Esophagus squamous epithelium (tissue), 5 donors: ENCODE data around the gene DEFB127. TPM values are rescaled to one million over a fixed set of nuclear protein-coding genes. Genes with fewer than 3 reads are reported as not detected.

ENCODE experiments used
- DNase-seq: peaks from one replicate; lab custom pipeline; 2025; lab: John Stamatoyannopoulos, UW
- H3K27ac ChIP-seq, 4 donors: fragments of 200-600 bp; sonication (generic); one replicate each; pipeline ENCODE4 v1.5.1; 2016 to 2019; ENCODE audit warnings: mild to moderate bottlenecking in 1 of 4
- H3K27me3 ChIP-seq, 4 donors: fragments of 200-600 bp; sonication (generic); 1 replicate in 3 of 4; 2 replicates in 1 of 4; pipeline versions ENCODE4 v1.5.1 to v1.6.0; 2017 to 2021; ENCODE audit warnings: antibody characterized with exemption in 1 of 4
- H3K36me3 ChIP-seq, 3 donors: fragments of 200-600 bp; sonication (generic); one replicate each; pipeline ENCODE4 v1.5.1; 2016 to 2019
- H3K4me1 ChIP-seq, 3 donors: fragments of 200-600 bp; sonication (generic); one replicate each; pipeline ENCODE4 v1.5.1; 2017 to 2019
- H3K4me3 ChIP-seq, 4 donors: fragments of 200-600 bp; sonication (generic); 1 replicate in 3 of 4; 2 replicates in 1 of 4; pipeline ENCODE4 v1.5.1; 2016 to 2019; ENCODE audit warnings: mild to moderate bottlenecking in 2 of 4, moderate library complexity in 1 of 4
- H3K9me3 ChIP-seq, 3 donors: fragments of 200-600 bp; sonication (generic); one replicate each; pipeline ENCODE4 v1.5.1; 2016 to 2019
- POLR2A ChIP-seq, 4 donors: fragments of 450-650 bp; IDR thresholded peaks; one replicate each; pipeline ENCODE4 v1.6.1; 2017; ENCODE audit warnings: antibody characterized with exemption in 4 of 4, mild to moderate bottlenecking in 4 of 4, moderate library complexity in 3 of 4
- WGBS, 2 donors: methylation state at CpG; one replicate each; pipeline ENCODE4 v1.1.5; 2018; 5-methylcytosine and 5-hydroxymethylcytosine counted together
- intact Hi-C: fragments of 100-400 bp; cut with DNase I; formaldehyde crosslinking; loops from one replicate; pipeline ENCODE4 v1.15.0; 2022
- total RNA-seq, 4 donors: library from RNA; depleted of rRNA; stranded (reverse); fragments of >200 nt; gene quantifications; one replicate each; pipeline ENCODE4 v1.1.0, GENCODE V29; 2016
- TF ChIP-seq, protein P1 (sequence below), 6 experiments: fragments of 450-650 bp in 4 of 6; fragments of 200-600 bp in 2 of 6; sonication (generic) in 2 of 6; IDR thresholded peaks; one replicate each; pipeline ENCODE4 v1.5.1; 2016 to 2019; ENCODE audit warnings: antibody characterized with exemption in 6 of 6, mild to moderate bottlenecking in 4 of 6, moderate library complexity in 4 of 6
- donor health status: DM: yes; HTN: yes; CAD: no.

The DEFB127 gene
- total RNA-seq, 4 donors from 2014 or later: not detected

DNA sequence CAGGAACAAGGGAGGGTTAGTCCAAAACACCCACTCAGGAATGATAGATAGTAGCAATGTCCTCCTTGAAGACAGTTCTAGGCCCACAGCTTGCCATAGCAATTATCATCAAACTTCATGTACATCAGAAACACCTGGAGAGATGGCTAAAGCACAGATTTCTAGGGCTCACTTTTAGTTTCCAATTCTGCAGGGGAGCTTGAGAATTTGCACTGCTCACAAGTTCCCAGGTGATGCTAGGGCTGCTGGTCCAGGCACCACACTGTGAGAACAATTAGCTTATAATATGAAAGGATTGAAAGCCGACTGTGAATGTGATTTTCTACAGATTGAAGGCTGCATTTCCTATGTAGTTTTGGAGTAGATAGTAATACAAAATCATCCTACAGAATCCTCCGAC is 11.4 kb upstream of the DEFB127 start:
- H3K36me3 ChIP-seq: no peaks in the 10 kb centered on the region
- no peak for TF ChIP-seq POLR2A (IDR thresholded peaks at IDR 0.05)
- TF ChIP-seq, protein P1, sequence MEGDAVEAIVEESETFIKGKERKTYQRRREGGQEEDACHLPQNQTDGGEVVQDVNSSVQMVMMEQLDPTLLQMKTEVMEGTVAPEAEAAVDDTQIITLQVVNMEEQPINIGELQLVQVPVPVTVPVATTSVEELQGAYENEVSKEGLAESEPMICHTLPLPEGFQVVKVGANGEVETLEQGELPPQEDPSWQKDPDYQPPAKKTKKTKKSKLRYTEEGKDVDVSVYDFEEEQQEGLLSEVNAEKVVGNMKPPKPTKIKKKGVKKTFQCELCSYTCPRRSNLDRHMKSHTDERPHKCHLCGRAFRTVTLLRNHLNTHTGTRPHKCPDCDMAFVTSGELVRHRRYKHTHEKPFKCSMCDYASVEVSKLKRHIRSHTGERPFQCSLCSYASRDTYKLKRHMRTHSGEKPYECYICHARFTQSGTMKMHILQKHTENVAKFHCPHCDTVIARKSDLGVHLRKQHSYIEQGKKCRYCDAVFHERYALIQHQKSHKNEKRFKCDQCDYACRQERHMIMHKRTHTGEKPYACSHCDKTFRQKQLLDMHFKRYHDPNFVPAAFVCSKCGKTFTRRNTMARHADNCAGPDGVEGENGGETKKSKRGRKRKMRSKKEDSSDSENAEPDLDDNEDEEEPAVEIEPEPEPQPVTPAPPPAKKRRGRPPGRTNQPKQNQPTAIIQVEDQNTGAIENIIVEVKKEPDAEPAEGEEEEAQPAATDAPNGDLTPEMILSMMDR (IDR thresholded peaks at IDR 0.05): no peak
- 43 to 48% methylated on average over 2 of the region's 2 CpGs for WGBS, 2 donors
- no peak for DNase-seq
- H3K27me3 ChIP-seq: peaks cover 0 to 54% (median 0%) of the 10 kb centered on the region in 4 donors
- H3K4me3 ChIP-seq: no peak overlapping the region
- no peaks in the 10 kb centered on the region for H3K9me3 ChIP-seq
- H3K4me1 ChIP-seq: no peaks in the 10 kb centered on the region
- intact Hi-C loops: no loop called here
- H3K27ac ChIP-seq: no peak overlapping the region

DNA sequence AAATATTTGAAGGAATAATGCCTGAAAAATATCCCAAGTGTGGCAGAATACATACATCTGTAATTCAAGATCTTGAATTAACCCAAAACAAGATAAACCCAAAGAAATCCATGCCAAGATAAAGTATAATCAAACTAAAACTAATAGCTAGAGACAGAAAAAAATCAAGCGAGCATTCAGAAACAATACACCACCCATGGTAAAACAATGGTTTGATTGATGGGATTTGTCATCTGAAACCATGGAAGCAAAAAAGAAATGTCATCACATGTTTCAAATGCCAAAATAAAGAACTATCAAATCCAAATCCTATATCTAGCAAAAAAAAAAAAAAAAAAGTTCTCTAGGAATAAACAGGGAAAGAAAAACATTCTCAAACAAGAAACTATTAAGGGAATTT is 5.1 kb upstream of the DEFB127 start:
- H3K36me3 ChIP-seq: no peaks in the 10 kb centered on the region
- H3K27me3 ChIP-seq: peaks cover 0 to 22% (median 0%) of the 10 kb centered on the region in 4 donors
- no peaks in the 10 kb centered on the region for H3K4me1 ChIP-seq
- no peak overlapping the region for H3K27ac ChIP-seq
- no peak for TF ChIP-seq POLR2A (IDR thresholded peaks at IDR 0.05)
- TF ChIP-seq, protein P1 (IDR thresholded peaks at IDR 0.05): no peak
- no peak overlapping the region for H3K4me3 ChIP-seq
- DNase-seq: no peak
- intact Hi-C loops: no loop called here
- H3K9me3 ChIP-seq: no peaks in the 10 kb centered on the region
- WGBS, 2 donors: 57 to 76% methylated on average over 1 of the region's 1 CpG

DNA sequence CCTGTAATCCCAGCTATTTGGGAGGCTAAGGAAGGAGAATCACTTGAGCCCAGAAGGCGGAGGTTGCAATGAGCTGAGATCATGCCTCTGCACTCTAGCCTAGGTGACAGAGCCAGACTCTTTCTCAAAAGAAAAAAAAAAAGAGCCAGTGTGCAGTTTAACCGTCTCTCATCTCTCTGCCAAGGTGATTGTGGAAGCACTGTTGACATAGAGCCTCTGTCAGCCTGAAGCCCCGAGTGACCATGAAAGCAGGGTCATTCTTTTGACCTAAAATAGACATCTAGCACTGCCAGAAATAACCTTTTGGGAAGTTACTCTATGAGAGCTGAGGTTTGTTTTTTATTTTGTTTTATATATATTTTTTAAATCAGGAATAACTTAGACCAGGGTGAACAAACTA is 7.4 kb downstream of the DEFB127 start:
- Histone ChIP-seq H3K27me3 (peaks cover 0 to 7% (median 0%) of the 10 kb centered on the region in 4 donors), H3K27ac (no peak overlapping the region), H3K4me1 (no peaks in the 10 kb centered on the region), H3K36me3 (no peaks in the 10 kb centered on the region), H3K9me3 (no peaks in the 10 kb centered on the region), H3K4me3 (no peak overlapping the region)
- intact Hi-C loops: no loop called here
- 46% methylated on average over 3 of the region's 3 CpGs for WGBS, 2 donors
- no peak for DNase-seq
- no peak for TF ChIP-seq POLR2A (IDR thresholded peaks at IDR 0.05)
- TF ChIP-seq, protein P1 (IDR thresholded peaks at IDR 0.05): no peak

DNA sequence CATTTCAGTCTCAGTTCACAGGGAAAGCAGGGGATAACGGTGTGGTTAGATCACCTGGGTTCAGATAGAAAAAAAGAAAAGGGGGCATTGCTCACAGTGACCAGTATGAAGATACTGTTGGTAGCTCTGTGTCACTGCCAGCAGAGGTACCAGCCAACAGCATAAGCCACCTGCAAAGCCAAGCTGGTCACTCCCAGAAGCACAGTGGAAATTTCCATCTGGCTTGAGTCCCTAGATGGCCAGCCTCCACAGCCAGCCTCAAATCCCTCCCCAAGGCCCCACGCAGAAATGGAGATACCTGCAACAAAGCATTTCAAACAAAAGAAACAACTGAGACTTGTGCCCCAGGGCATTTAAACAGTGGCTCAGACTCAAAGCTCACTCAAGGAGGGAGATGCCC is 11.6 kb downstream of the DEFB127 start:
- DNase-seq: no peak
- no peak for TF ChIP-seq POLR2A (IDR thresholded peaks at IDR 0.05)
- TF ChIP-seq, protein P1 (IDR thresholded peaks at IDR 0.05): no peak
- intact Hi-C loops: no loop called here
- no peaks in the 10 kb centered on the region for H3K4me1 ChIP-seq
- H3K27ac ChIP-seq: no peak overlapping the region
- H3K9me3 ChIP-seq: no peaks in the 10 kb centered on the region
- no peak overlapping the region for H3K4me3 ChIP-seq
- 50 to 67% methylated on average over 1 to 2 of the region's 2 CpGs for WGBS, 2 donors
- H3K36me3 ChIP-seq: no peaks in the 10 kb centered on the region
- peaks cover 0 to 9% (median 0%) of the 10 kb centered on the region in 4 donors for H3K27me3 ChIP-seq

DNA sequence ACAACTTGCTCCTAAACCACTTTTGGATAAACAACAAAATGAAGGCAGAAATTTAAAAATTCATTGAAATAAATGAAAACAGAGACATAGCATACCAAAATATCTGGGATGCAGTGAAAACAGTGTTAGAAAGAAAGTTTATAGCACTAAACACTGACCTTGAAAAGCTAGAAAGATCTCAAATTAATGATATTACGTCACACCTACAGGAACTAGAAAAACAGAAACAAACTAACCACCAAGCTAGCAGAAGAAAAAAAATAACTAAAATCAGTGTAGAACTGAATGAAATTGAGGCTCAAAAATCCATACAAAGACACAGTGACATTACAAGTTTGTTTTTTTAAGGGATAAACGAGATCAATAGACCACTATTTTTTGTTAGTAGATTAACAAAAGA is 27.0 kb downstream of the DEFB127 start:
- DNase-seq: no peak
- Histone ChIP-seq H3K4me1 (no peaks in the 10 kb centered on the region), H3K36me3 (no peaks in the 10 kb centered on the region), H3K27ac (no peak overlapping the region), H3K4me3 (no peak overlapping the region), H3K9me3 (no peaks in the 10 kb centered on the region), H3K27me3 (peaks cover 0 to 14% (median 0%) of the 10 kb centered on the region in 4 donors)
- TF ChIP-seq POLR2A (IDR thresholded peaks at IDR 0.05): no peak
- TF ChIP-seq, protein P1 (IDR thresholded peaks at IDR 0.05): no peak
- intact Hi-C loops: no loop called here
- WGBS, 2 donors: 42 to 48% methylated on average over 2 of the region's 2 CpGs
